ENCODE data around the gene DLX3.
A peak's percentile ranks its signal among the peaks of the same experiment; 100 is the strongest.

The DLX3 gene

DNA sequence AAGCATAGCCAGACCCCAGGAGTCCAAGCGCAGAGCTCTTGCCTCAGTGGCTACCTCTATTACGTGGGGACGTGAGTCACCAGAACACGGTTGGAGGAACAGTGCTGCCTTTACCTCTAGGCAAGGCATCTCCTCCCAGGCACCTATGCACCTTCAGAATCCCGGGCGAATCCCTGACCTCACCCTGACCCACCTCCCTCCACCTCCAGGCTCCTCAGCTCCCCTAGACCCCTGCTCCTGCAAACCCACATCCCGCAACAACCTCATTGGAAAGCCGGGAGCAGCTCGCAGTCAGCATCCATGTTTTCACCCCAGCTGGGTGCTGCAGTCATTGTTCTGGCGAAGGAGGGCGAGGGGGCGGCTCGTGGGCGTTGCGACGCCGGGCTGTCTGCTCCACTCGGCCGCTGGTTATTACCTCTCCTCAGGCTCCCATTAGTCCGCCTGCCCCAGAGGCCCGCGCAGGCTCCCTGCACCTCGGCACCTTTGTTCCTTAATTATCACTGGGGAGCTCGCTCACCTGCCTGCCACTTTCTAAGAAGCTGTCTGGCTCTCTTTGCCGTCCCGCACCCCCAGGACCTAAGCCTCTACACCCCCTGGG lies 50.7 kb downstream of the DLX3 start:
- peak; percentile 58; the same call in 1 of the 2 replicates for TF ChIP-seq EGR1 (IDR thresholded peaks at IDR 0.05)
- TF ChIP-seq TEAD4 (IDR thresholded peaks at IDR 0.05) = no peak

DNA sequence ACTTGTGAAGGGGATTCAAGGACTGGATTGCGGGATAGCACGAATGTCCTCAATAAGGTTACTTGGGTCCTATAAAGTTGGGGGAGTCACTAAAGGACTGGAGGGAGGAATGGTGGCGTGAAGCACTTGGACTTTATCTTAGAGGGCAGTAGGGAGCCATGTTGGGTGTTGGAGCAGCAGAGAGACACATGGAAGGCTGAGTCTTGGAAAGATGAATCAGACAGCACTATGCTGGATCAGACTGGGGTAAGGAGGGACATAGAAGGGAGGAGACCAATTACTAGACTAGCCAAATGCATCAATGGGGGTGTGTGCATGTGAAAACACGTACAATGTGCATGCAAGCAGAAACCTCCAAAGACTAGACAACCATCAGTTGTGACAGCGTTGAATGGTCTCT lies 52.1 kb downstream of the DLX3 start:
- no peak for TF ChIP-seq ZBTB7A (IDR thresholded peaks at IDR 0.05; ENCODE audit: low read depth)
- no peak for TF ChIP-seq CEBPB (IDR thresholded peaks at IDR 0.05)
- no peak for TF ChIP-seq CREB1 (IDR thresholded peaks at IDR 0.05; ENCODE audit: low read depth)
- no peak for TF ChIP-seq TEAD4 (IDR thresholded peaks at IDR 0.05)
- TF ChIP-seq RAD21 (IDR thresholded peaks at IDR 0.05; ENCODE audit: low read depth) = no peak
- TF ChIP-seq NFIC (IDR thresholded peaks at IDR 0.05) = no peak
- no peak for TF ChIP-seq TAF1 (IDR thresholded peaks at IDR 0.05; ENCODE audit: low read depth)
- TF ChIP-seq YY1 (IDR thresholded peaks at IDR 0.05; ENCODE audit: low read depth) = no peak
- TF ChIP-seq, protein P1, sequence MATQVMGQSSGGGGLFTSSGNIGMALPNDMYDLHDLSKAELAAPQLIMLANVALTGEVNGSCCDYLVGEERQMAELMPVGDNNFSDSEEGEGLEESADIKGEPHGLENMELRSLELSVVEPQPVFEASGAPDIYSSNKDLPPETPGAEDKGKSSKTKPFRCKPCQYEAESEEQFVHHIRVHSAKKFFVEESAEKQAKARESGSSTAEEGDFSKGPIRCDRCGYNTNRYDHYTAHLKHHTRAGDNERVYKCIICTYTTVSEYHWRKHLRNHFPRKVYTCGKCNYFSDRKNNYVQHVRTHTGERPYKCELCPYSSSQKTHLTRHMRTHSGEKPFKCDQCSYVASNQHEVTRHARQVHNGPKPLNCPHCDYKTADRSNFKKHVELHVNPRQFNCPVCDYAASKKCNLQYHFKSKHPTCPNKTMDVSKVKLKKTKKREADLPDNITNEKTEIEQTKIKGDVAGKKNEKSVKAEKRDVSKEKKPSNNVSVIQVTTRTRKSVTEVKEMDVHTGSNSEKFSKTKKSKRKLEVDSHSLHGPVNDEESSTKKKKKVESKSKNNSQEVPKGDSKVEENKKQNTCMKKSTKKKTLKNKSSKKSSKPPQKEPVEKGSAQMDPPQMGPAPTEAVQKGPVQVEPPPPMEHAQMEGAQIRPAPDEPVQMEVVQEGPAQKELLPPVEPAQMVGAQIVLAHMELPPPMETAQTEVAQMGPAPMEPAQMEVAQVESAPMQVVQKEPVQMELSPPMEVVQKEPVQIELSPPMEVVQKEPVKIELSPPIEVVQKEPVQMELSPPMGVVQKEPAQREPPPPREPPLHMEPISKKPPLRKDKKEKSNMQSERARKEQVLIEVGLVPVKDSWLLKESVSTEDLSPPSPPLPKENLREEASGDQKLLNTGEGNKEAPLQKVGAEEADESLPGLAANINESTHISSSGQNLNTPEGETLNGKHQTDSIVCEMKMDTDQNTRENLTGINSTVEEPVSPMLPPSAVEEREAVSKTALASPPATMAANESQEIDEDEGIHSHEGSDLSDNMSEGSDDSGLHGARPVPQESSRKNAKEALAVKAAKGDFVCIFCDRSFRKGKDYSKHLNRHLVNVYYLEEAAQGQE (IDR thresholded peaks at IDR 0.05; ENCODE audit: low read depth) = no peak
- TF ChIP-seq TCF12 (IDR thresholded peaks at IDR 0.05; ENCODE audit: low read depth) = no peak
- TF ChIP-seq FOXM1 (IDR thresholded peaks at IDR 0.05; ENCODE audit: borderline replicate concordance, low read depth) = no peak
- no peak for TF ChIP-seq EGR1 (IDR thresholded peaks at IDR 0.05)

DNA sequence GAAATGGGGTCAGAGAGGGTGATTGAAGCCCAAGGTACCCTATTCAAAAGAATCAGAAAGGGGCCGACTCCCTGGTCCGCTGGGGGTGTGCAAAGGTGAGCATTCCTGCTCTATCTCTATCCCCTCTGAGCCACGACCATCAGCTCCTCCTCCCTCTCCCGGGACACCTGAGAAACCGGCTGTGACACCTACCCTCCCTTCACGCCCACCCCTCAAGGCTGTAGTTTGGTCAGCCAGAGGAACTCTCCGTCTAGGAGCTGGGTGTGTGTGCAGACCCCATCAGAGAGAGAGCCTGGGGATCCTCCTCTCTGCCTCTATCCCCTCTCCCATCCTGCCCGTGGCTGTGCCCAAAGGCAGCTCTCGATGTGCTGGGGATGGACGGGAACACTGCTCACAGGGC lies 53.6 kb downstream of the DLX3 start:
- TF ChIP-seq CREB1 (IDR thresholded peaks at IDR 0.05; ENCODE audit: low read depth) = no peak
- no peak for TF ChIP-seq YY1 (IDR thresholded peaks at IDR 0.05; ENCODE audit: low read depth)
- no peak for TF ChIP-seq TAF1 (IDR thresholded peaks at IDR 0.05; ENCODE audit: low read depth)
- no peak for TF ChIP-seq TEAD4 (IDR thresholded peaks at IDR 0.05)
- TF ChIP-seq, protein P2, sequence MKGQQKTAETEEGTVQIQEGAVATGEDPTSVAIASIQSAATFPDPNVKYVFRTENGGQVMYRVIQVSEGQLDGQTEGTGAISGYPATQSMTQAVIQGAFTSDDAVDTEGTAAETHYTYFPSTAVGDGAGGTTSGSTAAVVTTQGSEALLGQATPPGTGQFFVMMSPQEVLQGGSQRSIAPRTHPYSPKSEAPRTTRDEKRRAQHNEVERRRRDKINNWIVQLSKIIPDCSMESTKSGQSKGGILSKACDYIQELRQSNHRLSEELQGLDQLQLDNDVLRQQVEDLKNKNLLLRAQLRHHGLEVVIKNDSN (IDR thresholded peaks at IDR 0.05) = no peak
- TF ChIP-seq EGR1 (IDR thresholded peaks at IDR 0.05) = no peak
- TF ChIP-seq NFIC (IDR thresholded peaks at IDR 0.05) = no peak
- no peak for TF ChIP-seq FOXM1 (IDR thresholded peaks at IDR 0.05; ENCODE audit: borderline replicate concordance, low read depth)
- TF ChIP-seq EP300 (IDR thresholded peaks at IDR 0.05; ENCODE audit: borderline replicate concordance) = no peak
- TF ChIP-seq, protein P3, sequence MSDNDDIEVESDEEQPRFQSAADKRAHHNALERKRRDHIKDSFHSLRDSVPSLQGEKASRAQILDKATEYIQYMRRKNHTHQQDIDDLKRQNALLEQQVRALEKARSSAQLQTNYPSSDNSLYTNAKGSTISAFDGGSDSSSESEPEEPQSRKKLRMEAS (IDR thresholded peaks at IDR 0.05) = no peak
- no peak for TF ChIP-seq CEBPB (IDR thresholded peaks at IDR 0.05)
- TF ChIP-seq TCF12 (IDR thresholded peaks at IDR 0.05; ENCODE audit: low read depth) = no peak
- TF ChIP-seq, protein P1 (IDR thresholded peaks at IDR 0.05; ENCODE audit: low read depth) = no peak
- TF ChIP-seq ZBTB7A (IDR thresholded peaks at IDR 0.05; ENCODE audit: low read depth) = no peak
- TF ChIP-seq RAD21 (IDR thresholded peaks at IDR 0.05; ENCODE audit: low read depth) = no peak

All from Ishikawa (cell line).